CD4-positive, alpha-beta T cell (primary cell): ENCODE results near the gene NCK2. TPM values are rescaled to one million over a fixed set of nuclear protein-coding genes. Genes with fewer than 3 reads are reported as not detected.
A peak's percentile ranks its signal among the peaks of the same experiment; 100 is the strongest.

Experiments used
- ATAC-seq: fragments of 200-7000 bp; cut with Tn5 transposase; one replicate; pipeline ENCODE4 v1.10.0; 2022; ENCODE audit warnings: mild to moderate bottlenecking; ENCODE audit not compliant: poor library complexity
- CTCF ChIA-PET: fragments of 350-600 bp; sonication (Branson Sonifier 250); formaldehyde crosslinking; loops from one replicate; lab custom pipeline; 2021; ENCODE audit warnings: antibody characterized with exemption, inconsistent platforms; lab: Charles Lee
- POLR2A ChIA-PET: fragments of 350-600 bp; sonication (Branson Sonifier 250); formaldehyde crosslinking; loops from one replicate; lab custom pipeline; 2021; ENCODE audit warnings: antibody characterized with exemption, inconsistent platforms; lab: Charles Lee
- DNase-seq, 14 experiments: peaks; one replicate each; pipeline ENCODE4 v3.0.0-alpha.2; 2013 to 2020; ENCODE audit warnings: mixed read lengths in 2 of 14
- H3K27ac ChIP-seq, 2 donors: one replicate each; pipeline versions ENCODE4 v1.5.1 to v1.7.0; 2013; ENCODE audit warnings: low read length in 2 of 2, low read depth in 1 of 2, mild to moderate bottlenecking in 1 of 2
- H3K27me3 ChIP-seq, 2 experiments: 1 replicate in 1 of 2; 2 replicates in 1 of 2; pipeline versions ENCODE4 v1.6.1 to v1.7.0; 2013; ENCODE audit warnings: low read length in 2 of 2, control low read depth in 1 of 2, mild to moderate bottlenecking in 1 of 2, moderate library complexity in 1 of 2; ENCODE audit not compliant: insufficient read depth in 2 of 2, control insufficient read depth in 1 of 2
- H3K36me3 ChIP-seq: one replicate; pipeline ENCODE4 v1.6.1; 2013; ENCODE audit warnings: low read length, control low read depth; ENCODE audit not compliant: insufficient read depth
- H3K4me1 ChIP-seq: one replicate; pipeline ENCODE4 v1.6.1; 2013; ENCODE audit warnings: low read length, control low read depth; ENCODE audit not compliant: insufficient read depth
- H3K4me3 ChIP-seq: one replicate; pipeline ENCODE4 v1.5.1; 2013; ENCODE audit warnings: mild to moderate bottlenecking, low read length, moderate library complexity
- H3K9me3 ChIP-seq, 2 experiments: 1 replicate in 1 of 2; 2 replicates in 1 of 2; pipeline versions ENCODE4 v1.6.1 to v1.7.0; 2013; ENCODE audit warnings: low read length in 2 of 2, mild to moderate bottlenecking in 2 of 2, control low read depth in 1 of 2, moderate library complexity in 1 of 2; ENCODE audit not compliant: control insufficient read depth in 1 of 2, insufficient read depth in 1 of 2
- H3K27ac Mint-ChIP-seq: one replicate; pipeline ENCODE4 v1.8.0; 2020; ENCODE audit warnings: mixed read lengths
- H3K27me3 Mint-ChIP-seq: one replicate; pipeline ENCODE4 v1.8.0; 2021; ENCODE audit warnings: mixed read lengths
- H3K36me3 Mint-ChIP-seq: one replicate; pipeline ENCODE4 v1.8.0; 2021; ENCODE audit warnings: low read depth, mixed read lengths
- H3K4me1 Mint-ChIP-seq: one replicate; pipeline ENCODE4 v1.8.0; 2021; ENCODE audit warnings: low read depth, mixed read lengths
- H3K4me3 Mint-ChIP-seq: one replicate; pipeline ENCODE4 v1.8.0; 2020; ENCODE audit warnings: mild to moderate bottlenecking, mixed read lengths
- H3K9me3 Mint-ChIP-seq: one replicate; pipeline ENCODE4 v1.8.0; 2020; ENCODE audit warnings: mixed read lengths
- CTCF ChIP-seq: fragments of 200-600 bp; IDR thresholded peaks from one replicate; pipeline ENCODE4 v1.8.0; 2022; ENCODE audit warnings: antibody characterized with exemption, mild to moderate bottlenecking
- intact Hi-C, 2 experiments: fragments of 100-400 bp; cut with DNase I in 1 of 2; cut with micrococcal nuclease in 1 of 2; formaldehyde crosslinking; loops; one replicate each; pipeline versions ENCODE4 v1.15.1 to v1.9.0; 2023 to 2025; cut with DNase I, micrococcal nuclease
- total RNA-seq, 174 experiments: library from RNA in 2 of 174; stranded (reverse) in 2 of 174; gene quantifications; one replicate each; pipeline ENCODE4 v1.2.3 and lab custom pipeline; 2021 to 2026

Gene NCK2
- total RNA-seq, 2 experiments from 2014 or later, result 92.1 to 92.3 TPM

GRCh38 chr2:105815401-105815800 lies 70.7 kb downstream of the NCK2 start:
- POLR2A ChIA-PET, result no interaction called here
- intact Hi-C loops, result loop anchor here in 1 of 2 experiments (5.0 kb wide), 1 partner anchor 42 kb away; no protein-coding TSS in a partner anchor
- H3K27ac ChIP-seq, result no peak overlapping the region
- H3K36me3 ChIP-seq, result peaks cover 49% of the 10 kb centered on the region
- no peak overlapping the region for H3K4me3 ChIP-seq
- H3K36me3 Mint-ChIP-seq, result peaks cover 67% of the 10 kb centered on the region
- CTCF ChIA-PET, result no interaction called here
- H3K27me3 ChIP-seq, result no peaks in the 10 kb centered on the region
- H3K27ac Mint-ChIP-seq, result peak overlapping the region; percentile 98
- ATAC-seq, result no peak
- DNase-seq, result no peak
- H3K4me1 Mint-ChIP-seq, result peaks cover 90% of the 10 kb centered on the region
- TF ChIP-seq CTCF, result no peak
- H3K4me1 ChIP-seq, result peaks cover 66% of the 10 kb centered on the region
- no peaks in the 10 kb centered on the region for H3K9me3 Mint-ChIP-seq
- H3K9me3 ChIP-seq, result no peaks in the 10 kb centered on the region
- H3K27me3 Mint-ChIP-seq, result no peaks in the 10 kb centered on the region
- H3K4me3 Mint-ChIP-seq, result no peak overlapping the region

GRCh38 chr2:105820151-105820550 lies 75.4 kb downstream of the NCK2 start:
- Mint-ChIP-seq H3K27ac (peak overlapping the region; percentile 81), H3K27me3 (no peaks in the 10 kb centered on the region), H3K9me3 (no peaks in the 10 kb centered on the region), H3K4me1 (peaks cover 91% of the 10 kb centered on the region), H3K4me3 (no peak overlapping the region), H3K36me3 (peaks cover 87% of the 10 kb centered on the region)
- no peak for TF ChIP-seq CTCF
- ChIA-PET CTCF (no interaction called here), POLR2A (interaction anchor here (0.7 kb wide), 1 partner anchor 16 kb away, joined by 3 read pairs; no protein-coding TSS in a partner anchor)
- DNase-seq (no peak), ATAC-seq (no peak)
- Histone ChIP-seq H3K27ac (no peak overlapping the region), H3K4me3 (no peak overlapping the region), H3K27me3 (no peaks in the 10 kb centered on the region), H3K9me3 (no peaks in the 10 kb centered on the region), H3K4me1 (peaks cover 73% of the 10 kb centered on the region), H3K36me3 (peaks cover 51% of the 10 kb centered on the region)
- intact Hi-C loops, result no loop called here

- H3K4me1 ChIP-seq, result peaks cover 68% of the 10 kb centered on the region
- ChIA-PET CTCF (no interaction called here), POLR2A (interaction anchor here (0.7 to 1.4 kb wide), 3 partner anchors 17 to 58 kb away, joined by 3 to 5 read pairs (median 3); no protein-coding TSS in a partner anchor)
- no peaks in the 10 kb centered on the region for H3K9me3 ChIP-seq
- intact Hi-C loops, result no loop called here
- TF ChIP-seq CTCF, result no peak
- no peaks in the 10 kb centered on the region for H3K27me3 ChIP-seq
- peak overlapping the region; percentile 81 for H3K27ac Mint-ChIP-seq
- H3K4me1 Mint-ChIP-seq, result peaks cover 90% of the 10 kb centered on the region
- H3K27ac ChIP-seq, result no peak overlapping the region
- ATAC-seq (no peak), DNase-seq (no peak)
- H3K4me3 ChIP-seq, result no peak overlapping the region
- H3K36me3 ChIP-seq, result peaks cover 56% of the 10 kb centered on the region
- no peaks in the 10 kb centered on the region for H3K27me3 Mint-ChIP-seq
- H3K9me3 Mint-ChIP-seq, result peaks cover under 1% of the 10 kb centered on the region
- H3K4me3 Mint-ChIP-seq, result no peak overlapping the region
- H3K36me3 Mint-ChIP-seq, result peaks cover 92% of the 10 kb centered on the region
These were observed 76.0 kb downstream of the NCK2 start for GRCh38 chr2:105820691-105821090.
